Gastrocnemius medialis (tissue), 4 donors: ENCODE data around the gene CNDP1.

Experiments
- CTCF ChIP-seq, 5 experiments: fragments of 450-650 bp in 3 of 5; fragments of 200-600 bp in 2 of 5; sonication (generic) in 2 of 5; IDR thresholded peaks in 4 of 5; conservative IDR thresholded peaks in 1 of 5; 1 replicate in 4 of 5; 2 replicates in 1 of 5; pipeline ENCODE4 v1.5.1; 2016 to 2019; ENCODE audit warnings: antibody characterized with exemption in 5 of 5, mild to moderate bottlenecking in 3 of 5, moderate library complexity in 3 of 5
- POLR2A ChIP-seq, 2 donors: fragments of 450-650 bp; IDR thresholded peaks; one replicate each; pipeline ENCODE4 v1.6.1; 2017; ENCODE audit warnings: antibody characterized with exemption in 2 of 2, mild to moderate bottlenecking in 2 of 2, moderate library complexity in 2 of 2

- no peak for TF ChIP-seq POLR2A (IDR thresholded peaks at IDR 0.05)
- no peak for TF ChIP-seq CTCF (IDR thresholded peaks at IDR 0.05 in 4 of 5, conservative IDR thresholded peaks at IDR 0.05 in 1 of 5)
Observed at GRCh38 chr18:74528478-74528877, 5.8 kb upstream of the CNDP1 start.
